Dedifferentiated amniotic fluid mesenchymal stem cell (primary cell): ENCODE measurements around the gene CD59.

Source experiments
- DNase-seq: peaks from one replicate; pipeline ENCODE4 v3.0.0-alpha.2; 2016; ENCODE audit errors: extremely low spot score

CD59 gene

GRCh38 chr11:33736148-33736812 is at the start of gene CD59:
Gene CD59, minus strand, starts transcription at chr11:33736423. Its CDS starts 13,978 bp downstream, at chr11:33722445.
- peak; percentile 89 for DNase-seq

GRCh38 chr11:33785609-33786008 is 49.4 kb upstream of the CD59 start:
- no peak for DNase-seq

- peak; percentile 59 for DNase-seq
These were observed 43.8 kb upstream of the CD59 start for GRCh38 chr11:33779849-33780528.

- no peak for DNase-seq
These were observed 42.5 kb upstream of the CD59 start for GRCh38 chr11:33778675-33779074.

- no peak for DNase-seq
These were observed 41.7 kb upstream of the CD59 start for GRCh38 chr11:33777906-33778305.

- DNase-seq, result no peak
These were observed 39.7 kb upstream of the CD59 start for GRCh38 chr11:33775832-33776470.

GRCh38 chr11:33775467-33775807 is 39.2 kb upstream of the CD59 start:
- no peak for DNase-seq

- no peak for DNase-seq
These were observed 38.7 kb upstream of the CD59 start for GRCh38 chr11:33774736-33775466.

GRCh38 chr11:33773987-33774735 is 37.9 kb upstream of the CD59 start, which contains the start of gene FBXO3:
Gene FBXO3, minus strand, starts transcription at chr11:33774520. Its CDS starts 23 bp downstream, at chr11:33774497.
- DNase-seq, result peak; percentile 50

GRCh38 chr11:33773404-33773986 is 37.3 kb upstream of the CD59 start:
- no peak for DNase-seq

GRCh38 chr11:33772870-33773269 is 36.6 kb upstream of the CD59 start:
- DNase-seq, result no peak

GRCh38 chr11:33772300-33772699 is 36.1 kb upstream of the CD59 start:
- no peak for DNase-seq

GRCh38 chr11:33770236-33770635 is 34.0 kb upstream of the CD59 start:
- DNase-seq, result no peak

GRCh38 chr11:33769542-33769941 is 33.3 kb upstream of the CD59 start:
- no peak for DNase-seq

- DNase-seq, result no peak
These were observed 31.4 kb upstream of the CD59 start for GRCh38 chr11:33767624-33768023.

GRCh38 chr11:33766085-33766484 is 29.9 kb upstream of the CD59 start:
- DNase-seq, result no peak

- no peak for DNase-seq
These were observed 25.2 kb upstream of the CD59 start for GRCh38 chr11:33761471-33761870.

GRCh38 chr11:33753304-33753967 is 17.2 kb upstream of the CD59 start:
- peak; percentile 27 for DNase-seq

- DNase-seq, result no peak
These were observed 15.7 kb upstream of the CD59 start for GRCh38 chr11:33751878-33752277.

- DNase-seq, result peak; percentile 79
These were observed 11.8 kb upstream of the CD59 start for GRCh38 chr11:33747979-33748378.

GRCh38 chr11:33743291-33743690 is 7.1 kb upstream of the CD59 start:
- DNase-seq, result no peak
